Lower leg skin (tissue), 3 donors: ENCODE results near the gene PCNX4.

Source experiments
- POLR2A ChIP-seq, 2 donors: fragments of 450-650 bp; IDR thresholded peaks; one replicate each; pipeline ENCODE4 v1.6.1; 2016 to 2017; ENCODE audit warnings: antibody characterized with exemption in 2 of 2, mild to moderate bottlenecking in 1 of 2, moderate library complexity in 1 of 2
- TF ChIP-seq, protein P1 (sequence below), 3 donors: fragments of 450-650 bp; IDR thresholded peaks; one replicate each; pipeline ENCODE4 v1.5.1; 2016; ENCODE audit warnings: antibody characterized with exemption in 3 of 3, mild to moderate bottlenecking in 3 of 3, moderate library complexity in 2 of 3

DNA sequence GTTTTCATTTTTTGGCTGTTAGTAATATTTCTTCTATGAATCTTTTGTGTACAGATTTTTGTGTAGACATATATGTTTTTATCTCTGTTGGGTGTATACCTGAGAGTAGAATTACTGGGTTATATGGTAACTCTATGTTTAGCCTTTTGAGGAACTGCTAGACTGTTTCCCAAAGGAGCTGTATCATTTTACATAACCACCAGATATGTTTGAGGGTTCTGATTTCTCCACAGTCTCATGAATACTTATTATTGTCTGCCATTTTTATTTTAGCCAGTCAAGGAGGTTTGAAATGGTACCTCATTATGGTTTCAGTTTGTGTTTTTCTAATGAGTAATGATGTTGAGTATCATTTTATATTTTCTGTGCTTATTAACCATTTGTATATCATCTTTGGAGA lies 1.9 kb downstream of the PCNX4 start:
- TF ChIP-seq, protein P1, sequence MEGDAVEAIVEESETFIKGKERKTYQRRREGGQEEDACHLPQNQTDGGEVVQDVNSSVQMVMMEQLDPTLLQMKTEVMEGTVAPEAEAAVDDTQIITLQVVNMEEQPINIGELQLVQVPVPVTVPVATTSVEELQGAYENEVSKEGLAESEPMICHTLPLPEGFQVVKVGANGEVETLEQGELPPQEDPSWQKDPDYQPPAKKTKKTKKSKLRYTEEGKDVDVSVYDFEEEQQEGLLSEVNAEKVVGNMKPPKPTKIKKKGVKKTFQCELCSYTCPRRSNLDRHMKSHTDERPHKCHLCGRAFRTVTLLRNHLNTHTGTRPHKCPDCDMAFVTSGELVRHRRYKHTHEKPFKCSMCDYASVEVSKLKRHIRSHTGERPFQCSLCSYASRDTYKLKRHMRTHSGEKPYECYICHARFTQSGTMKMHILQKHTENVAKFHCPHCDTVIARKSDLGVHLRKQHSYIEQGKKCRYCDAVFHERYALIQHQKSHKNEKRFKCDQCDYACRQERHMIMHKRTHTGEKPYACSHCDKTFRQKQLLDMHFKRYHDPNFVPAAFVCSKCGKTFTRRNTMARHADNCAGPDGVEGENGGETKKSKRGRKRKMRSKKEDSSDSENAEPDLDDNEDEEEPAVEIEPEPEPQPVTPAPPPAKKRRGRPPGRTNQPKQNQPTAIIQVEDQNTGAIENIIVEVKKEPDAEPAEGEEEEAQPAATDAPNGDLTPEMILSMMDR (IDR thresholded peaks at IDR 0.05): no peak
- no peak for TF ChIP-seq POLR2A (IDR thresholded peaks at IDR 0.05)
